SK-N-MC (cell line): ENCODE data around the gene EXOSC1.

Experiments
- EZH2 ChIP-seq: fragments of 200-600 bp; sonication (generic); IDR thresholded peaks from one replicate; pipeline ENCODE4 v1.6.1; 2017; ENCODE audit warnings: antibody characterized with exemption
- FOXP2 ChIP-seq: optimal IDR thresholded peaks from 2 replicates; pipeline ENCODE3; 2011; ENCODE audit warnings: mild to moderate bottlenecking, moderate library complexity; ENCODE audit not compliant: insufficient read depth; ENCODE audit errors: extremely low read length, control extremely low read depth
- POLR2AphosphoS5 ChIP-seq: IDR thresholded peaks from 2 replicates; pipeline ENCODE4 v1.6.1; 2012; ENCODE audit warnings: mild to moderate bottlenecking, low read depth, low read length, borderline replicate concordance

DNA sequence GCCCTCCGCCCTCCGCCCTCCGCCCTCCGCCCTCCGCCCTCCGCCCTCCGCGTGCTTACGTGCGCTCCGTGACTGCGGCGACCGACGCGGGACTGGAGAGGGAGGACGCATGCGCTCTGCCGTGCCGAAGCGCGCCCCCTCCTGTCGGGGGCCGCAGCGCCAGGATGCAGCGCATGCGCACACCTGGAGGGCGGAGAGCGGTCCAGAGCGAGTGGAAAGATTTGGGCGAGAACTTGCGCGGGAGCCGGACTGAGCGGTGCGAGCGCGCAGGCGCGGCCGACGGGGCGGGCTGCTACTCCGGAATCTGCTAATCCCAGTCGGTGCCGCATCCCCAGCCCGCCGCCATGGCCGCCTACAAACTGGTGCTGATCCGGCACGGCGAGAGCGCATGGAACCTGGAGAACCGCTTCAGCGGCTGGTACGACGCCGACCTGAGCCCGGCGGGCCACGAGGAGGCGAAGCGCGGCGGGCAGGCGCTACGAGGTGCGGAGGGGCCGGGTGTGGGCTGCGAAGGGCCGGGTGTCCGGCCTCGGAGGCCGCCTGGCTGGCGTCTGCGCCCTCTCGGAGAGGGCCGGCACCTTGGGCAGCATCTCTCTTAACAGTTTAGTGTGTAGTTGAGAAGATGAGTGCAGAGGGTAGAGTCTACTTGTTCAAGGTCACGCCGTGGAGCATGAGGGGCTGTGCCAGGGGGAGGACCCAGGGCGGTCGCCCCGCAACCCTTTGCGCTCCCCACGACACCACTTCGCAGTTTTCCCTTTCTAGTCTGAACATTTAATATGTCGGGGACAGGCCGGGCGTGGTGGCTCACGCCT lies 19.6 kb downstream of the EXOSC1 start, which contains the start of gene PGAM1:
- TF ChIP-seq EZH2 (no peak), POLR2AphosphoS5 (peak; percentile 62; the same call in 1 of the 2 replicates), FOXP2 (no peak)
